Glomerular visceral epithelial cell (primary cell): ENCODE data around the gene KCNIP3.

ENCODE experiments used
- DNase-seq: peaks from one replicate; pipeline ENCODE4 v3.0.0-alpha.2; 2016; ENCODE audit errors: extremely low spot score

KCNIP3 gene

DNA sequence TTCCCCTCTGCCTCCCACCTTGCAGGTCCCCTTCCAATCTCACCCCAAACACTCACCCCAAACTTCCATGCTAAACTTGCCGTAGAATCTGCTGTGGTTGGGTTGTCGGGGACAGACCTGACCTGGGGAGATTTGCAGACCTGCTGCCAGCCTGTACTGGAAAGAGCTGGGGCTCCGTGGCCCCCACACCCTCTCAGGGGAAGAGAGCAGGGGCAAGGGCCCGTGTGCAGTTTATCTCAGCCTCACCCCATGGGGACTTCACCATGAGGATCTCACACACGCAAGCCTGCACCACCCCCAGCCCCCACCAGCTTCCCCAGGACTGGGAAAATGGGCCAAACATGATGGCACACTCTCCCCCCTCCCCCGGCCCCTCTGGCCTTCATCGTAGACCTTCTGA is 30.7 kb downstream of the KCNIP3 start:
- no peak for DNase-seq

DNA sequence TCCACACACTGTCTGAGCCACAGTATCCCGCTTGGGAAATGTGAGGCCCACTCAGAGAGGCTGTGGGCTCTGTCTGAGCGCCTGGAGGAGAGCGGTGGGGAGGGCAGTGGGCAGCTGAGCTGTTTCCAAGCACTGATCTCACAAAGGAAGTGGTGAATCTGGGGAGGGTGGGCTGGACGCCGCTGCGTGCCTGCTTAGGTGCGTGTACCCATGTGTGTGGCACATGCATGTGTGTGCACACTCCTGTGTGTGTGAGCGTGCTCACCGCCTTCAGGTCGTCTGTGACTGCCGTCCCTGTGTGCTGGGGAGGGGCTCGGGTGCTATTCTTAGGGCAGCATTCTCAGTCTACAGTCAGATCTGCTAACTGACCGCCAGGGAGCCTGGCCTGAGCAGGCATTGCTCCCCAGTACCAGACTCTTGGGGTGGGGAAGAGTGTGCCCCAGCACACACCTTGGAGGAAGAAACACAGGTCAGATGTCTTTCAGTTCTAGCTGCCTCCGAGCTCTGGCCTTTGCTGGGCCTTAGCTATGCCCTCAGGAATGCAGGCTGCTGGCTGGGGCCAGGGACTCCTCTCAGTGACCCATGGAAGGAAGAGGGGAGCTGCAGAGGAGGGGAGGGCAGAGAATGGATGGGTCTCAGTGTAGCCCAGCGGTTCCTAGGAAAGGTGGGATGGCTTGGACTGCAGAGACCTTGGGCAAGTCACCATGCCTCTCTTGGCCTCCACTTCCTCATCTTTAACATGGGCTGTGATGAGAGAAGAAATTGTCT is 31.4 kb downstream of the KCNIP3 start:
- DNase-seq = peak; percentile 59

DNA sequence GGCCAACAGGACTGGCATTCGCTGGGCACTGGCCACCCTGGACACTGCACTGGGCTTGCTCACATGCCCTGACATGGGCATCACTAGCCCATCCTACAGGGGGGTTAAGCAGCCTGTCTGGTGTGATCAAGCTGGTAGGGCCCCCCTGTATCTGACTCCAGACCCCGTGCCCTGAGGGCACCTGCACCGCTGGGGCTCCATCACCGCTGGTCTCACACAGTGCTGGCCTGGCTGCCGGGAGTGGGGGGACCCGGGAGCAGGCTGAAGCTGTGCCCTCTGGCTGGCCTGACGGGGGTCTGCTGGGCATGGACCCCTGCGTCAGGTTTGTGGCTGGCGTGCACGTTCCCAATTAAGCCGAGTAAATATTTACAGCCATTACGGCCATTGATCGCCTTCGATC is 32.3 kb downstream of the KCNIP3 start:
- DNase-seq = no peak

DNA sequence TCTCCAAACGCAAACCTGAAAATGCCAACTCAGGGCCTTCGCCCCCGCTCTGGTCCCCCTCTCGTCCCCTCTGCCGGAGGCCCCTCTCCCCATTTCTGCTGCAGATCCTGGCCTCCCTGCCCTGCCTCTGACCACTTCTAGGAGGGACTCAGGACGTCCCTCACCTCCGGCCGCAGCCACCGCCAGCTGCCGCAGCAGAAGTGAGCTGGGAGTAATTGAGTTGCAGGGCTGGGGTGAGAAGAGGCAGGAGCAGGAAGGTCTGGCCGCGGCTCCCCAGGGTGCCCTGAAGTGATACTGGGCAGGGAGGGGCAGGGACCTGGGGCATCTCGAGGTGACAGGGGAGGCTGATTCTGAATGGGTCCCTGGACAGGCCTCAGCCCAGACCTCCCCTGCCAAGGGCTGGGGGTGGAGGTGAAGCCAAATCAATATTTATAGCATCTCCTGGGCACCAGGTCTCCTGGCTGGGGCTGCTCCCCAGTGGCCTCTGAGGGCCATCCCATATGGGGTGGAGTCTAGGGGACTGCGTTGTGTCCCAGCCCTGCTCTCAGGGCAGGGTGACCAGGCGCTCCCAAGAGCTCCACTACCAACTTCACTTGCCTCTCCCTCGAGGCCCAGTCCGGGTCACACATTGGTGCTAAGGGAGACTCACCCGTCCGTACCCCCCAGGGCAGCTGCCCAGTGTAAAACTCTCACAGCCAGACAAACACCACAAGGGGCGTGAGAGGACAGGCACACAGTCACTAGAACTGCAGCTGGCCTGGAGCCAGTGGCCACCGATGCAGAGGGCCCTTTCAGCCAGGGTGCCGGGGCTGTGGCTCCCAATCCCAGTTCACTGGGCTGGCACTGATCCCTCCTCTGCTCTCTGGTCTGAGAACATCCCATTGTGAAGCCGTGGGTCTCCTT is 33.0 kb downstream of the KCNIP3 start:
- DNase-seq = peak; percentile 71

DNA sequence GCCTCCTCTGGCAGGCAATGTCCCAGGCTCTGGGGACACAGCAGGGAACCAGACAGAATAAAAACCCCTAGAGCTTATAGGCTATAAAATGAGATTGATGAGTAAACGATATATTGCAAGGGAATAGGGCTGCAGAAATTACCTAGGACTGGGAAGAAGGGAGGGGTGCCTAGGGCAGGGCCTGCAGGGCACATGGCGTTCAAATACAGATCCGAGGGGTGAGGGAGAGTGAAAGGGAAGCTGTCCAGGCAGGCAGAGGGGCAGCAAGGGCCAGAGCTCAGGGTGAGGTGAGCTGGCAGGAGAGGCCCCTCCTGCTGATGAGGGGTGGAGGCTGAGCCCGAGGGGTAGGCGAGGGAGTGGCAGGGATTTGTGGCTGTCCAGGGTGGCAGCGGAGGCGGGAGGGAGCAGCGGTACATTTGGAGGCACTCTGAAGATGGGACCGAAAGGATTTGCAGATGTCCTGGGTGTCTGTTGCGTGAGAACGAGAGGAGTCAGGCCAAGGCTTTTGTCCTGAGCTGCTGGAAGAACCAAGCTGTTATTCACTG is 33.7 kb downstream of the KCNIP3 start:
- DNase-seq = no peak

DNA sequence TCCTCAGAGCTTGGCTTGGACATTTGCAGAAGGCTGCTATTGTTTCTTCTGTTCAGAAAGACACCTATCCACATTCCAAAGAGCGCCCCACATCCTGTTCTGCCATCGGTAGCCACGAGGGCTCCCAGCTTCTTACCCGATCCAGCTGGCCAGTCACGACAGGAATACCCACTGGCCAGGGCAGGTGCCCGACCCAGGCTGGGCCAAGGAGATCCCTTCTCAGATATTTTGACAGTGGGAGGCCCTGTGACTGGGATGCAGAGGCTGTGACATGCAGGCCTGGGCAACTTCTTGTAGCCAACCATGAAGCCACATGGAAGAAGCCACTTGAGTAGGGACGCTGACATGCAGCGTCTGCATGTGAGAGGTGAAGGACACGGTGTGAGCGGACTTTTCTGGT is 34.5 kb downstream of the KCNIP3 start:
- DNase-seq = no peak

DNA sequence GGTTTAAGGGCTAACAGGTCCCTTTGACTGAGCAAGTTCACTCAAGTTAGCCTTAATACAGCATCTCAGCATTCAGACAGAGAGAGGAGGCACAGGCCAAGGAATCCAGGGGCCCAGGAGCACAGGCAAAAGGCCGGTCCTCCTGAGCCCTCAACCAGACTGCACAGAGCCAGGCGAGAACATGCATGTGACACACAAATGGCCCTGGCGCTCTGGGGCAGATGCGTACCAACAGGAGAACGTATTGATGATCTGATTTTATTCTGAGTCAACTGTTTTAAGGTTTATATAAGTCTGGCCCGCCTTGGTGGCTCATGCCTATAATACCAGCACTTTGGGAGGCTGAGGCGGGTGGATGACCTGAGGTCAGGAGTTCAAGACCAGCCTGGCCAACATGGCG is 34.9 kb downstream of the KCNIP3 start:
- no peak for DNase-seq

DNA sequence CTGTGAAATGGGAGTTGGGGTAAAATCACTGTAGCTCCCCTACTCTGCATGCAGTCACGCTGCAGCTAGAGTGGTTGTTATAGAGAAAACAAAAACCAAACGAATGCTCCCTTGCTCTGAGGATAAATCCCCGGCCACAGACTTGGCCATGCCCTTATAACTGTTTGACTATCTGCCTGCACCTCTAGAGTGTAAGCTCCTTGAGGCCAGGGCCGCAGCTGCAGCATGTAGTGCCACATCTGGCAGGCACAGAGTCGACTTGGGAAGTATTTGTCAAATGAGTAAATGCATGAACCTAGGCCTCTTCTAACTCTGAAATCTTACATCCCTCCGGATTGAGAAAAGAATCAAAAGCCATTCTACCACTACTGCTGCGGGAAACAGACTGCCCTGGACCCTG is 35.9 kb downstream of the KCNIP3 start:
- DNase-seq = no peak

DNA sequence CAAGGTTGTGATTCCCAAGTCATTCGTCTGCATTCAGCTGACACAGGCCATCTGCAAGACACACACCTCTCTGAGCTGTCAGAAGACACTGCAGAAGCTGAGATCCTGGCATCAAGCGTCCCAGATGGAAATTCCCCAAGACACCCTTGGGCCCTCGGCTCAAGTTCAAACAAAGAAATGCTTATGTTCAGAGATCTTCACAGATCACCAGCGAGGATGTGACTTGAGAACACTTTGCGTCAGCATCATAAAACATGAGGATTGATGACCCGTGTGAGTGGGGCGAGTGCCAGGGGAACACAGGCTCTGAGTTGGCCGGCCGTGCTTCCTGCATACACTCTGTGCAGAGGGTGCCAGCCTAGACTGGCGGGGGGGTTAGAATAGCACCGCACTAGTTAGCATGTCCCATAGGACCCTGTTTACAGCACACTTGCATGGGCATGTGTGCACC is 36.8 kb downstream of the KCNIP3 start:
- peak; percentile 96 for DNase-seq

DNA sequence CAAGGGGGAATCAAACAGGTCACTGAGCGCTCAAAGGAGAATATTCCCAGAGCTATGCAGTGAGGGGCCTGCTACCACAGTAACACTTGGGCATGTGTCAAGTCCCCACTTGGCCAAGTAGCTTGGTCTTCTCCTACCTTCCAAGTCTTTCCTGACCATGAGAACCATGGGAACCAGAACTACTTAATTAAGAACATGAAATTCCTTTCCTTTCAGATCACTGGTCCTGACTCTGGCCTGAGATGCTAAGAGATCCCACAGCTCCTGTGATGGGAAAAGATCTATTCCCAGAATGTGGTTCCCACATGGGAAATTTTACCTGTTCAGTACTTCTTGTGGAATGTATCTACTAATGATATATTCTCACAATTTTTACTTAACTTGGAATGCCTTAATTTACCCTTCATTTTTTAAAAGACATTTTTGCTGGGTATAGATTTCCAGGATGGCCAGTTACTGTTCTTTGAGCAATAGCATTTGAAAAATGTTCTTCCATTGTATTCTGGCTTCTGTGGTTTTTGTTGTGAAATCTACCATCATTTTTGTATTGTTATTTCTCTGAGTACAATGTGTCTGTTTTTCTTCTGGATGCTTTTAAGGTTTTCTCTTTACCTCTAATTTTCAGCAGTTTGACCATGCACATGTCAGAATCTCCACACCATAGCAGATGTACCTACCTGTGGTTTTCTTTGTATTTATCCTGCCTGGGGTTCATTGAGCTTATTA is 37.9 kb downstream of the KCNIP3 start:
- peak; percentile 44 for DNase-seq

DNA sequence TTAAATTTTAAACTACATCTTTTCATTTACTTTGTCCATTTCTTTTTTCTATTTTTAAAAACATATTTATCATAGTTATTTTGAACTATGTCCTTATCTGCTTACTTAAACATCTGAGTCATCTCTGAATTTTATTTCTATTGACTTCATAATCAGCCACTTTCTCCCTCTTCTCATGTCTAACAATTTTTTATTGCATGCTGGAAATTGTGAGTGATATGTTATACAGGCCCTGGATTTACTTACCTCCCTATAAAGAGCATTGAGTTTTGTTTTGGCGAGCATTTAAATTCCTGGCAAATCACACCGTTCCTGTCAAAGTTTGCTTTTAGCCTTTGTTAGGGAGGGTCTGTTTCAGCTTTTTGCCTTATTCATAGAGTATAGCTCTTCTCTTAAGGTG is 39.3 kb downstream of the KCNIP3 start:
- DNase-seq = no peak

DNA sequence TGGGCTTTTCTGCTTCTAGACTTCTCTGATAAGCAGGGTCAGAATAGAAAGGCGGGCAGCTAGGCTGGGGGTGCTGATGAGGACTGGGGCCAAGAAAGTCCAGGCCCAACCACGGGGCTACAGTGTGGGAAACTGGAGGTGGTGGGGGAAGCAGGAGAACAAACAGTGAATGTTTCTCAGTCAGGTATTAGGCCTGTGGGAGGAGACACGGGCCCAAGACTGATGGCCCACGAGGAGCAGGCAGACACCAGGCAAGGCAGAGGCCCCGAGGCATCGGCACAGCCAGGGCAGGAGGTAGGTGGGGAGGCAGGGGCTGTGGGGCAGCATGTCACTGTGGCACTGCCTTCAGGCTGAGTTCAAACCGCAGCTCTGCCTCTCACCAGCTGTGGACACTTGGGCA is 40.7 kb downstream of the KCNIP3 start:
- DNase-seq = no peak

DNA sequence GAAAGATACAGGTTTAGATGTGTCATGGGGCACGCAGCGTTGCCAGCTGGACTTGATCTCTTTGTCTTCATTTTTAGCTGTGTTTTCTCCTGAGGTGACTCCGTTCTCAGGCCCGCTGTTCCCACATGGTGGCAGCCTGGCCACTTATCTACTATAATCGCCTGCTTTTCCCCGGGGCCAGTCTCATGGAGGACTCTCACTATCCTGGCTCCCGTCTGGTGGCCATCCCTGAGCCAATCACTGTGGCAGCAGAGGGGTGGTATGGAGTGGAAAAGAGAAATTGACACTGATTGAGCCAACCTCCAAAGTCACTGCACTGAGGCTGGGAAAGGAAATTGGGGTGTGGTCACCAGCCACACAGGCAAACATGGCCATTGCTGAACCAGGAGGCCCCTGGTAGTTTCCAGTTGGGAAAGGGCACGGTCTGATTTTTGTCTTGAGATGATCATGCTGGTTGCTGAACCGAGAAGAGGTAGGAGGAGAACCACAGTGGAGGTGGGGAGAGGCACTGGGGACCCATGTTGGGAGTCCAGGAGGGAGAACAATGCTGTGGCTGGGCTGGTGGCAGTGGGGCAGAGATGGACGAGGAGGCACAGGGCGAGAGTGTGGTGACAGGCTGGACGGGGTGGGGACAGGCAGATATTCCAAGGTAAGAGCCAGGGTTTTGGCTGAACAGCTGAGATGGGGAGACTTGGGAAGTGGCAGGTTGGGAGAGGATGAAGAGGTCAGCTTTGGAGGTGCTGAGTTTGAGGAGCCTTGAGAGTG is 45.6 kb downstream of the KCNIP3 start:
- no peak for DNase-seq

DNA sequence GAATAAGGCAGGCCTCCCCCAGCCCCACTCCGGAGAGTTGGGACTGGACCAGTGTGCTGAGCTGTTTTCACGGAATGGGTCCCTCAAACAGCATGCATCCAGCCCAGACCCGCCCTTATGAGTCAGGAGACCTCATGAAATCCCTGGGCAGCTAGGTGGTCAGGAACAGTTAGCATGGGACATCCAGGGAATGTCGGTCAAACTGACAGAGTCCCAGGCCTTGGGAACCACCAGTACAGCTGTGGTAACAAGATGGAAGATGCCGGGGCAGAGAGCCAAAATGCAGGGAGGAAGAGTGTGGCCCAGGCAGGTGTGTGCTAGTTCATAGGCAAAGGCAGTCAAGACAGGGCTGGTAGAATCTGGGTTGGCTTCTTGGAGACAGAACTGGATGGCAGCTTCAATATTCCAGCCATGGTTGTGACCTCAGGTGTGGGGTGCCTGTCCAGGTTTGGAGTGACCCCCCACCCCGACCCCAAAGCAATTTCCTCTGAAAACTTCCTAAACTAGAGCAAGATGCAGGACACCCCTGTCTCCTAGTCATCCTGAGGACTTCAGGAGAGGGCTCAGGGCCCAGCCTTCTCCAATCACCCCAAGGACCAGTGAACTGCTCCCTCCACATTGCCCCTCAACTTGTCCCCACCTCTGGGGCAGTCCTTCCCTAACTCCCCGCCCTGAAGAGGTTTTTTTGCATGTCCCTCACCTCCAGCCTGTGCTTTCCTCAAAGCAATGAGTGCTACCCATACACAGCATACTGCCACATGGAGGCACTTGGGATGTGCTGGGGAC is 46.5 kb downstream of the KCNIP3 start:
- peak; percentile 38 for DNase-seq

DNA sequence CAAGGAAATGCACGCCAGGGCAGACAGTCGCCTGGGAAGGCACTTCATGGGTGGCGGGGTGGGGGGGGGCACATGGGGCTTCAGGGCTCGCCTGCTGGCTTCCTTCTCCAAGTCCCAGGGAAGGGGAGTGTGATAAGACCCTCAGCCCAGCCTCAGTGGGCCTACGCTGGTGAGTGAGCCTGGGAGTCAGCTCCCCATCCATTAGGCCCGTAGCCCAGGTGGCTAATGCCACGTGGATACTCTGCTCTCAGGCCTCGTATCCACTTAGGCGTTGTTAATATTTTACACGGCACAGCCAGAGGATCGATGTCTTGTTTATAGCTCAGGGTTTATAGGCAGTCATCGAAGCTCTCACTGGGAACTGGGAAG is 47.1 kb downstream of the KCNIP3 start:
- DNase-seq = no peak

DNA sequence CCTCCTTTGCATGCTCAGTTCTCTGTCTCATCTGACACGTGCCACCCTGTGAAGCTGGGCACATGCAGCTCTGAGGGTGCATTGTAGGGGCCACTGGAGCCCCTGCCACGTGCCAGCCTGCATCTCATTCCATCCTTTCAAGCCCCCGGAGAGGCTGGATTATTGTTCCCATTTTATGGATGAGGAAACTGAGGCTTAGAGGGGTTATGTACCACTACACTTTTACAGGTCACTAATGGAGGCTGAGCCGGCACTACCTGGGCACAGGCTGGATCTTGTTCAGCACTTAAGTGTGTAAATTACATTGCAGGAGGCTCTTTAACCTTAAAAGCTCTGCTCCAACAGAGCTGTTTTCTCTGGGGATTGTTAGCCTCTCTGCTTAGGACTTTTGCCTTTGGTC is 47.5 kb downstream of the KCNIP3 start:
- DNase-seq = no peak

DNA sequence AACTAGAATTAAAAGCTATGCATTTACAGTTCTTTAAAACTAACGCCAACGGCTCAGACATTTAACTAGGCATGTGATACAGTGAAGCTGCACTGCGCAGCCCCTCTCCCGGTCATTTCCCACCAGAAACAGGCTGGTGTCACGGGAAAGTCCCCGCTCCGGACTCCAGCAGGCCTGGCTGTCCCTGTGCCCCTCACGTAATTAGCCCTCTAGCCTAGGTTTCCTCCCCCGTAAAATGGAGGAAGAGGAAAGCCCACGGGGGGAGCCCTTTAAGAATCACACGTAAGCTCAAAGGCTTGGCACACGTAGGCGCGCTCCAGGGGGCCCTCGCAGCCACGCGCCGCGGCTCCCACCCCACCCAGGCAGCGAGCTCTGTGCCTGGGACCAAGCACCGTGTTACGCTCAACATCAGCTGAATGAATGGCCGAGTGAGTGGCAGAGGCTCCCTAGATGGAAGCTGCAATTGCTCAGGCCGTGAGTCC is 48.0 kb downstream of the KCNIP3 start:
- no peak for DNase-seq

DNA sequence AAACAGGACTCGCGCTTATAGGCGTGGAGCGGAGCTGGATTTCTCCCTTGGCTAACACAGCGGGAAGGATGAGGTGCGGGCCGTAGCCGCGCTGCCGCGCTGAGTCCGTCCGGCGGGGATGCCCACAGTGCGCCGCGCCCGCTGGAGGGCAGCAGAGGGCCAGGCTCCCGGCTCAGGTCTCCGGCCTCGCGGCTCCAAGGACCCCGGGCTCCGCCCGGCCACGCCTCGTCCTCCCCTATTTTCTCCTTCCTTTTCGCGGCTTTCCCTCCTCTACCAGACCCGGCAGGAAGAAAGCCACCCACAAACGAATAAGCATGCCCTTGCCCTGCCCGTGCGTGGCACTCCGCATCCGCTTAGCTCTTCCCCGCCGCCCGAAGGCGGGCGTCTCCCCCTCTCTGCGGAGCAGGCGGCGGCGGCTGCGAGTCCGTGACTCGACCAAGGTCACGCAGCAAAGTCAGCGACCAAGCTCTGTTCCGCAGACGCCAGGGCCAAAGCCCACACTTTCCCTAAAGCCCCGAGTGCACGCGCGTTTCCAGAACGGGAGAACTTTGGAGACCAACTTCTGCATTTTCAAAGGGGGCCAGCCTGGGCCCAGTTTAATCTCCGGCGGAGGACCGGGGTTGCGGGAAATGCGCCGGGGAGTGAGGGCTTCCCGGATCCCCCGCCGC is 48.5 kb downstream of the KCNIP3 start:
- peak; percentile 93 for DNase-seq

DNA sequence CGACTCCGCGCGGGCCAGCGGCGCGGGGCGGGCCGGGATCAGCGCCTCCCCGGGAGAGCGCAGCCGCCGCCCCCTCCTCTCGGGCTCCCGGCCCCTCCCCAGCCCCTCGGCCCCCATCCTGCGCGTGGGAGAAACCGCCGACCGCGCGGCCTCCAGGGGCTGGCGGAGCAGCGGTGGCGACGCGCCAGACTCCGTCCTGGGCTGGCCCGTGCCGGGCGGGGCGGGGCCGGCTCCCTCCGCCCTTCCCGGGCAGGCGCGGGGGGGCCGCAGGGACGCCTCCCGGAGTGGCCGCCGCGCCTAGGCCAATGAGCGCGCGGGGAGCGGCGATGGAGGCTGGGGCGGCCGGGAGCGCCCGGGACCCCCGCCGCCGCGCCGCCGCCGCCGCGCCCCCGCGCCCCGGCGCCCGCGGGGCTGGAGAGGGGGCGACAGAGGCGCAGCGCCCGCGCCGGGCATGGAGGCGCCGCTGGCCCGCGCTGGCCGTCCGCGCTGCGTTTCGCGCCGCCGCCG is 49.1 kb downstream of the KCNIP3 start:
- DNase-seq = peak; percentile 78
